PC-3 (cell line): ENCODE measurements around the gene RPS15. TPM values are rescaled to one million over a fixed set of nuclear protein-coding genes. Genes with fewer than 3 reads are reported as not detected.

Source experiments
- ATAC-seq: fragments of 200-7000 bp; cut with Tn5 transposase; 2 replicates; pipeline ENCODE4 v1.9.1; 2020; ENCODE audit warnings: mild to moderate bottlenecking, moderate library complexity
- BruUV-seq: library from RNA; stranded (reverse); fragments of 400-500 nt; replicated peaks from 2 replicates; lab custom pipeline; 2021; lab: Mats Ljungman, UMichigan
- CTCF ChIA-PET: fragments of 300-600 bp; sonication (Branson Sonifier 250); formaldehyde crosslinking; loops from one replicate; lab custom pipeline; 2022; ENCODE audit warnings: antibody characterized with exemption; lab: Charles Lee
- POLR2A ChIA-PET: fragments of 300-600 bp; sonication (Branson Sonifier 250); formaldehyde crosslinking; loops from one replicate; lab custom pipeline; 2022; ENCODE audit warnings: antibody characterized with exemption; ENCODE audit not compliant: unreplicated experiment; lab: Charles Lee
- DNase-seq: peaks from one replicate; pipeline ENCODE4 v3.0.0-alpha.2; 2015
- H2AFZ ChIP-seq: fragments of 300-600 bp; sonication (generic); 2 replicates; pipeline ENCODE4 v1.6.0; 2016; ENCODE audit warnings: antibody characterized with exemption, low read length
- H3F3A ChIP-seq: fragments of 300-600 bp; sonication (generic); one replicate; pipeline ENCODE4 v1.6.0; 2017; ENCODE audit warnings: antibody characterized with exemption, low read length, control low read depth, mild to moderate bottlenecking; ENCODE audit not compliant: unreplicated experiment
- H3K27ac ChIP-seq: fragments of 300-600 bp; sonication (generic); 2 replicates; pipeline ENCODE4 v1.5.1; 2016; ENCODE audit warnings: mild to moderate bottlenecking, low read length
- H3K27me3 ChIP-seq: fragments of 300-600 bp; sonication (generic); 2 replicates; pipeline ENCODE4 v1.6.1; 2016; ENCODE audit warnings: low read length, mixed read lengths
- H3K36me3 ChIP-seq: fragments of 300-600 bp; sonication (generic); 2 replicates; pipeline ENCODE4 v1.6.1; 2016; ENCODE audit warnings: low read depth, mixed run types, low read length, mixed read lengths
- H3K4me1 ChIP-seq: fragments of 300-600 bp; sonication (generic); 2 replicates; pipeline ENCODE4 v1.5.1; 2016; ENCODE audit warnings: low read length; ENCODE audit not compliant: insufficient read depth
- H3K4me2 ChIP-seq: fragments of 300-600 bp; sonication (generic); 2 replicates; pipeline ENCODE4 v1.6.0; 2016; ENCODE audit warnings: low read length
- H3K4me3 ChIP-seq: fragments of 300-600 bp; sonication (generic); 2 replicates; pipeline ENCODE4 v1.5.1; 2016; ENCODE audit warnings: mild to moderate bottlenecking, low read length, mixed read lengths
- H3K79me2 ChIP-seq: fragments of 300-600 bp; sonication (generic); 2 replicates; pipeline ENCODE4 v1.6.1; 2017; ENCODE audit warnings: low read length, mixed read lengths
- H3K9ac ChIP-seq: fragments of 300-600 bp; sonication (generic); 2 replicates; pipeline ENCODE4 v1.6.0; 2016; ENCODE audit warnings: mild to moderate bottlenecking, low read length
- H3K9me2 ChIP-seq: fragments of 300-600 bp; sonication (generic); replicated peaks from 2 replicates; pipeline ENCODE4 v1.6.1; 2016; ENCODE audit warnings: mixed run types, low read length, mixed read lengths
- H3K9me3 ChIP-seq: fragments of 300-600 bp; sonication (generic); 2 replicates; pipeline ENCODE4 v1.6.1; 2016; ENCODE audit warnings: low read length, mixed read lengths
- H4K20me1 ChIP-seq: fragments of 300-600 bp; sonication (generic); 2 replicates; pipeline ENCODE4 v1.6.1; 2016; ENCODE audit warnings: low read length, mixed read lengths
- CTCF ChIP-seq: fragments of 300-600 bp; sonication (generic); conservative IDR thresholded peaks from 2 replicates; pipeline ENCODE4 v1.5.1; 2017; ENCODE audit warnings: antibody characterized with exemption, low read depth, mild to moderate bottlenecking, low read length
- EZH2 ChIP-seq: fragments of 300-600 bp; sonication (generic); IDR thresholded peaks from one replicate; pipeline ENCODE4 v1.6.1; 2017; ENCODE audit warnings: antibody characterized with exemption, mild to moderate bottlenecking, low read length; ENCODE audit not compliant: unreplicated experiment
- EZH2phosphoT487 ChIP-seq: fragments of 300-600 bp; sonication (generic); IDR thresholded peaks from 2 replicates; pipeline ENCODE4 v1.6.1; 2018; ENCODE audit warnings: mild to moderate bottlenecking, antibody characterized with exemption, low read length, borderline replicate concordance
- intact Hi-C: fragments of 100-400 bp; cut with micrococcal nuclease; formaldehyde crosslinking; loops from 2 replicates; pipeline ENCODE4 v1.9.0; 2023
- total RNA-seq: library from RNA; depleted of rRNA; stranded (reverse); fragments of >200 nt; gene quantifications from 2 replicates; pipeline ENCODE4 v1.2.3, GENCODE V29; 2014

The RPS15 gene
- total RNA-seq, 1 experiment from 2014 or later: 1,797 TPM

DNA sequence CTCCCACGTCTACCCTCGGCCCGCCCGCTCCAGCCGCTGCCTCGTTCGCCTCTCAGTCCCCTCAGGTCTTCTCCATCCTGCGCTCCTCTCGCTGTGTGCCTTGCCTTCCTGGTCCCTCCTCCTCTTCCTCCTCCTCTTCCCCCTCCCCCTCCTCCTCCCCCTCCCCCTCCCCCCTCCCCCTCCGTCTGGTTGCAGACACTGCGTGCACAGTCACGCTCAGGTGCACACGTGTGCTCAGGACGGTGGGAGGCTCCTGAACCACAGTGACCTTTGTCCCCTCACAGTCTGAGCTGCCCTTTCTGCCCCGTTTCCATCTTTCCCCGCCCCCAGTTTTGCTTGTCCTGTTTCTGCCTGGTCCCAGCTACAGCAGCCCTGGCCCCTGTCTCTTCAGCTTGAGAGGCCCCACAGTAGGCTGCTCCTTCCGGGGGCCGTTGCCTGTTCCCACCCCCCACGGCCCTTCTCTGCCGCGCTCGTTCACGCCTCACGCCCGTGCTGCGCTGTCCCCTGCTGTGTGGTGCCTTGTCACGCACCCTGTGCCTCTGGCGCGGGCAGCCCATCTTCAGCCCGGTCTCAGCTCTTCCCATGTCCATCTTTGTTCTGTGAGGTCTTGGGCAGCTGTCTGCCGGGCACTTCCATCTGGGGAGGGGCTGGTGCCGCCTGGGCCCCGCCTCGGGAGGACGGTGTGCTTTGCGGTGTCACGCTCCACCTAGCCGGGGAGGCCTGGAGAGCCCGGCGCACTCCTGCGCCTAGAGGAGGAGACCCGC is 13.8 kb upstream of the RPS15 start:
- no TSS peak for BruUV-seq
- Histone ChIP-seq H3F3A (no peaks in the 10 kb centered on the region), H3K9me2 (no peaks in the 10 kb centered on the region), H3K36me3 (peaks cover 25% of the 10 kb centered on the region; the same call in 1 of the 2 replicates), H3K4me2 (no peak overlapping the region), H2AFZ (no peak overlapping the region), H3K79me2 (peaks cover 14% of the 10 kb centered on the region), H3K27ac (no peak overlapping the region), H4K20me1 (no peaks in the 10 kb centered on the region), H3K9me3 (no peaks in the 10 kb centered on the region), H3K27me3 (no peaks in the 10 kb centered on the region), H3K4me3 (no peak overlapping the region), H3K4me1 (no peaks in the 10 kb centered on the region), H3K9ac (no peak overlapping the region)
- intact Hi-C loops: no loop called here
- POLR2A ChIA-PET: no interaction called here
- no peak for ATAC-seq
- CTCF ChIA-PET: no interaction called here
- TF ChIP-seq EZH2: no peak
- no peak for TF ChIP-seq CTCF
- no peak for TF ChIP-seq EZH2phosphoT487
- no peak for DNase-seq

DNA sequence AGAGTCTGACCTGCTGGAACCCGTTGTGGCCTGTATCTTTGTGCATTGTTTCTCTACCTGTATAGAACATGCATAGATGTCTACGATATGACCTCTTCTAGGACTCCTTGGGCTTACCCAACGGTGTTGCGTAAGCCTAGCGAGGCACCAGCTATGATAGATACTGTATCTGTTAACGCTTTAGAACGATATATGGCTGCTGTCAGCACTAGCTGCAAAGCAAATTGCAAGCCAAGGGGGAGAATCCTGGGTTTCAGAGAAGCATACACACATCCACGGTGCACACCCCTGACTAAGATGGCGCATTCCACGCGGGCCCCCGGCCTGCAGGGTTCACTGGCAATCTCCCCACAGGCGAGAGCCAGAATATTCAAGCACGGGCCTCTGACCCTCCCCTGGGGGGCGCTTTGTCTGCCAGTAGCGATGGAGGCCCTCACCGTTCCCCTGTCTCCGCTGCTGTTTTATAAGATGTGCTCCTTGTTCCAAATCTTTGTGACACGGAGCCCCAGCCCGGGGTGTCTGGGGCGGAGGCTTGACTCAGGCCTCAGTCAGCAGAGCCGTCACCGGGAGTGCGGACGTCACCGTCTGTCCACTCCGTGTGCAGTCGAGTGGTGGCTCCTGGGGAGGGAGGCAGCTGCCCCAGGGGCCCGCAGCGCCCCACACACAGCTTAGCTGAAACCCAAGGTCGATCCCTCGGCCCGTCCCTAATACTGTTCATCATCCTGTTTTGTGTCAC is 12.9 kb upstream of the RPS15 start:
- no peak for TF ChIP-seq EZH2
- no peak for TF ChIP-seq CTCF
- no peak for TF ChIP-seq EZH2phosphoT487
- no peaks in the 10 kb centered on the region for H3K9me3 ChIP-seq
- H3K27me3 ChIP-seq: no peaks in the 10 kb centered on the region
- H3K4me2 ChIP-seq: no peak overlapping the region
- H3K36me3 ChIP-seq: peaks cover 21% of the 10 kb centered on the region; the same call in 1 of the 2 replicates
- no peak for ATAC-seq
- CTCF ChIA-PET: no interaction called here
- no peaks in the 10 kb centered on the region for H4K20me1 ChIP-seq
- H3K79me2 ChIP-seq: peaks cover 12% of the 10 kb centered on the region; the same call in 1 of the 2 replicates
- H3K9ac ChIP-seq: no peak overlapping the region
- H3K9me2 ChIP-seq: no peaks in the 10 kb centered on the region
- POLR2A ChIA-PET: no interaction called here
- no peak overlapping the region for H3K4me3 ChIP-seq
- no peak for DNase-seq
- no peaks in the 10 kb centered on the region for H3K4me1 ChIP-seq
- intact Hi-C loops: no loop called here
- no peak overlapping the region for H2AFZ ChIP-seq
- H3F3A ChIP-seq: no peaks in the 10 kb centered on the region
- BruUV-seq: no TSS peak
- no peak overlapping the region for H3K27ac ChIP-seq
